Stimulated activated CD8-positive, alpha-beta memory T cell treated with anti-CD3 and anti-CD28 coated beads, Interleukin-15, amount 100 ng/mL, for 1 hour (primary cell): ENCODE data around the gene BACH2.
"Not testable (repeated sequence)": the region's sequence is repeated elsewhere in the genome, so short reads cannot be mapped to it uniquely, and the experiment has no call there.

Experiments
- DNase-seq: peaks from one replicate; pipeline ENCODE4 v3.0.0-alpha.2; 2020; ENCODE audit warnings: low read depth

The BACH2 gene

DNA sequence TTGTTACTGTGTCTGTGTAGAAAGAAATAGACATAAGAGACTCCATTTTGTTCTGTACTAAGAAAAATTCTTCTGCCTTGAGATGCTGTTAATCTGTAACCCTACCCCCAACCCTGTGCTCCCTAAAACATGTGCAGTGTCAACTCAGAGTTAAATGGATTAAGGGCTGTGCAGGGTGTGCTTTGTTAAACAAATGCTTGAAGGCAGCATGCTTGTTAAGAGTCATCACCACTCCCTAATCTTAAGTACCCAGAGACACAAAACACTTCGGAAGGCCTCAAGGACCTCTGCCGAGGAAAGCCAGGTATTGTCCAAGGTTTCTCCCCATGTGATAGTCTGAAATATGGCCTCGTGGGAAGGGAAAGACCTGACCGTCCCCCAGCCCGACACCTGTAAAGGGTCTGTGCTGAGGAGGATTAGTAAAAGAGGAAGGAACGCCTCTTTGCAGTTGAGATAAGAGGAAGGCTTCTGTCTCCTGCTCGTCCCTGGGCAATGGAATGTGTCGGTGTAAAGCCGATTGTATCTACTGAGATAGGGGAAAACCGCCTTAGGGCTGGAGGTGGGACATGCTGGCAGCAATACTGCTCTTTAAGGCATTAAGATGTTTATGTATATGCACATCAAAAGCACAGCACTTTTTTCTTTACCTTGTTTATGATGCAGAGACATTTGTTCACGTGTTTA, 405.7 kb downstream of the BACH2 start:
- DNase-seq, result not testable (repeated sequence)

DNA sequence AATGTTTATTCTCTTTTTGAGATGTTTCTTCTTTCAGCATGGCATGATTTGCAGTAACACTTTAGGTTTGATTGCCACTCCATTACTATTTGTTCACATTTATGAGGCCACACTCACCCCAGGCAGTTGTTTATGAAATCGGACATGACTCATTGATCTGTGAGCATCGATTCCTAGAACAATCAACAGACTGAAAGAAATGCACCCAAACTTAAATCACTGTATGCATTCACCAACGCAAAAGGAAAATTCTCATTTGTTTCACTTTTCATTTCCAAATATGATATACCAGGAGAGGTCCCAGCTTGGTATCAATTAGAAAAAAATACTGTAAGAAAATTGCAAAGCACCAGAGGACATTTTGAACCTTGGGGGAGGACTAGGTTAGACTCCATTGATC, 407.8 kb downstream of the BACH2 start:
- DNase-seq, result no peak

DNA sequence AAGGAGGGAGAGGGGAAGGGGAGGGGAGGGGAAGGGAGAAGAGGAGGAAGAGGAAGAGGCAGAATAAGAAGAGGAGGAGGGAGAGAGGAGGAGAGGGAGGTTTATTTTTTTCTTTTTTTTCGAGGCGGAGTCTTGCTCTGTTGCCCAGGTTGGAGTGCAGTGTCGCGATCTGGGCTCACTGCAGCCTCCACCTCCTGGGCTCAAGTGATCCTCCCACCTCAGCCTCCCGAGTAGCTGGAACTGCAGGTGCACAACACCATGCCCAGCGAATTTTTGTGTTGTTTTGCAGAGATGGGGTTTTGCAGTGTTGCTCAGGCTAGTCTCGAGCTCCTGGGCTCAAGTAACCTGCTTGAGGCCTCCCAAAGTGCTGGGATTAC, 408.5 kb downstream of the BACH2 start:
- DNase-seq, result no peak

DNA sequence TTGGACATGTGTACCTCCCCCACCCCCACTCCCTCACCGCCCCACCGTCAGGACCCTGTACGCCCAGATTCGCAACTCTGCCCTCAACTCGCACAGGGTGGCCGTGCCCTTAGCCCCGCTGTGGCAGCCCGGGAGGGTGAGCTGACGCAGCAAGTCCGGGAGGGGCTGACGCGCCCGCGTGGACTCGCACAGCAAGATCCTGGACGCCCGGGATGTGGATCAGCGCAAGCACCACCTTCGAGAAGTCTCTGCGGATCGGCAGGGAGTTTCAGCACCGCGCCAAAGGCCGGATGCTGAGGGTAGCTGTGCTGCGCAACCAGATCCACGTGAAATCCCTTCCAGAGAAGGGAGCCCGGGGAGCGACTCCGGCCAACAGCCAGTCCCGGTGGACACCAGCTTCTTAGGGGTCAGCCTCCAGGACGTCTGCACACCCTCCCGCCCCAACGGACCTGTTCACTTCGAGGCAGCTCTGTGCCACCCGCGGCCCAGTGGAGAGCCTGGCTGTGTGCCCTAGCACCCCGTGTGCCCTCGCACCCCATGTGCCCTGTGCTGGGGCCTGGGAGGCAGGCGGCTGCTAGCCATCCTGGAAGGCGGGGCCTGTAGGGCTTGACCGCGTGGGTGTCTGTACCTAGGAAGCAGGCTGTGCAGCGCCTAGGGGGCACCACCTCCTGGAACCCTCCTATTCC, 409.0 kb downstream of the BACH2 start:
- no peak for DNase-seq

DNA sequence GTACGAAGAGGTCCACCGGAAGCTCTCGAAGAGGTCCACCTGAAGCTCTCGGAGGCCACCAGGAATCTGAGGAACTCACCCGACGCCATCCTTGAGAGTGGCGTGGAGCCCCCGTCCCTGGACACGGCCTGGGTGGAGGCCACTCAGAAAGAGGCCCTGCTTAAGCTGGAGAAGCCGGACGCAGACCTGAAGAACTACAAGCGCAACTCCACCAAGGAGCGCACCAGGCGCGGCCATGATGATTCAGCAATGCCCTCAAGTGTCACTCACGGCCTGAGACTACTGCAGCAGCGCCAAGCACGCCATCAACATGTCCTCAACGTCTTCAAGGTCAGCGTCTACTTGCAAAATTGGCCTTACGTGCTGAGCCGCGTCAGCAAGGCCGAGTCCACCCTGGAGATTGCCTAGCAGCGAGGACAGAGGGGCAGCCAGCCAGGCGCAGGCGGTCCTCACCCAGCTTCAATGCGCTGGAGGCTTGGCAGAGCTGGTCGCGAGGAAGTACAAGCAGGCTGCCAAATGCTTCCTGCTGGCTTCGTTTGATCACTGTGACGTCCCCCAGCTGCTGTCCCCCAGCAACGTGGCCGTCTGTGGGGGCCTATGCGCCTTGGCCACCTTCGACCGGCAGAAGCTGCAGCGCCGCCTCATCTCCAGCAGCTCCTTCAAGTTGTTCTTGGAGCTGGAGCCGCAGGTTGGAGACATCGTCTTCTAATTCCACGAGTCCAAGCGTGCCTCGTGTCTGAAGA, 410.1 kb downstream of the BACH2 start:
- no peak for DNase-seq
